GM12878 (cell line): ENCODE measurements around the gene HRH2. TPM values are rescaled to one million over a fixed set of nuclear protein-coding genes. Genes with fewer than 3 reads are reported as not detected.

Experiments
- ATAC-seq: fragments of 200-7000 bp; cut with Tn5 transposase; 3 replicates; pipeline ENCODE4 v1.9.1; 2020; ENCODE audit warnings: mild to moderate bottlenecking, moderate library complexity
- BruUV-seq: library from RNA; stranded (reverse); fragments of 400-500 nt; replicated peaks from 2 replicates; lab custom pipeline; 2021; lab: Mats Ljungman, UMichigan
- CTCF ChIA-PET: fragments of 300-600 bp; sonication (Branson Sonifier 250); formaldehyde crosslinking; extraction: SDS; loops from one replicate; lab custom pipeline; 2021; ENCODE audit warnings: inconsistent platforms; lab: Yijun Ruan, JAX
- POLR2A ChIA-PET: fragments of 350-600 bp; formaldehyde crosslinking; extraction: SDS; loops from one replicate; lab custom pipeline; 2021; ENCODE audit warnings: inconsistent platforms; lab: Charles Lee
- RAD21 ChIA-PET: fragments of 300-600 bp; sonication (Branson Sonifier 250); formaldehyde crosslinking; loops from one replicate; lab custom pipeline; 2023; ENCODE audit warnings: antibody characterized with exemption; ENCODE audit not compliant: unreplicated experiment; lab: Charles Lee
- SMC1A ChIA-PET: fragments of 300-600 bp; sonication (Branson Sonifier 250); formaldehyde crosslinking; loops from one replicate; lab custom pipeline; 2023; ENCODE audit not compliant: unreplicated experiment, uncharacterized antibody; lab: Charles Lee
- DNase-seq: peaks from one replicate; pipeline ENCODE4 v3.0.0-alpha.2; 2011; ENCODE audit warnings: low read depth, low spot score
- FAIRE-seq: peaks from 3 replicates; lab custom pipeline; 2011; peaks lifted over from hg19 to GRCh38; lab: Jason Lieb, UNC
- H2AFZ ChIP-seq: 2 replicates; pipeline ENCODE4 v1.6.0; 2011; ENCODE audit warnings: low read depth, low read length, control low read depth; ENCODE audit not compliant: control insufficient read depth
- H3K27ac ChIP-seq: 2 replicates; pipeline ENCODE4 v1.5.1; 2011; ENCODE audit warnings: control low read depth; ENCODE audit not compliant: control insufficient read depth, insufficient read depth
- H3K27me3 ChIP-seq, 2 experiments: replicated peaks in 1 of 2; 2 replicates each; pipeline versions ENCODE4 v1.6.0 to v1.6.1; 2011; ENCODE audit warnings: low read length in 1 of 2; ENCODE audit not compliant: control insufficient read depth in 2 of 2, insufficient read depth in 2 of 2
- H3K36me3 ChIP-seq, 2 experiments: 2 replicates each; pipeline ENCODE4 v1.5.1; 2011; ENCODE audit warnings: low read length in 1 of 2; ENCODE audit not compliant: control insufficient read depth in 2 of 2, insufficient read depth in 2 of 2
- H3K4me1 ChIP-seq: 2 replicates; pipeline ENCODE4 v1.6.1; 2011; ENCODE audit warnings: mild to moderate bottlenecking, low read length, moderate library complexity, mixed read lengths; ENCODE audit not compliant: control insufficient read depth, insufficient read depth
- H3K4me2 ChIP-seq: 2 replicates; pipeline ENCODE4 v1.6.0; 2011; ENCODE audit warnings: control low read depth; ENCODE audit not compliant: control insufficient read depth, insufficient read depth
- H3K4me3 ChIP-seq: fragments of 200-600 bp; sonication (generic); 2 replicates; pipeline ENCODE4 v1.5.1; 2016
- H3K79me2 ChIP-seq: 2 replicates; pipeline ENCODE4 v1.6.0; 2011; ENCODE audit warnings: low read length; ENCODE audit not compliant: control insufficient read depth, insufficient read depth
- H3K9ac ChIP-seq: 2 replicates; pipeline ENCODE4 v1.8.0; 2011; ENCODE audit warnings: low read length, control low read depth, mixed read lengths; ENCODE audit not compliant: control insufficient read depth, insufficient read depth
- H3K9me3 ChIP-seq: replicated peaks from 3 replicates; pipeline ENCODE4 v1.5.1; 2011; ENCODE audit warnings: mild to moderate bottlenecking, low read length; ENCODE audit not compliant: control insufficient read depth, insufficient read depth
- H4K20me1 ChIP-seq: 2 replicates; pipeline ENCODE4 v1.6.0; 2011; ENCODE audit not compliant: control insufficient read depth, insufficient read depth
- MYC ChIP-seq: IDR thresholded peaks from 2 replicates; pipeline ENCODE4 v1.6.1; 2011; ENCODE audit warnings: mild to moderate bottlenecking, low read length, moderate library complexity, inconsistent platforms; ENCODE audit not compliant: insufficient read depth, insufficient replicate concordance, insufficient read length, severe bottlenecking
- WGBS: methylation state at CpG from one replicate; pipeline ENCODE4 v1.1.6; 2016; ENCODE audit warnings: low lambda C conversion rate; ENCODE audit not compliant: insufficient replicate concordance, insufficient coverage; ENCODE audit errors: missing lambda C conversion rate; 5-methylcytosine and 5-hydroxymethylcytosine counted together
- in situ Hi-C: fragments of 300-500 bp; cut with MboI; formaldehyde crosslinking; loops from 9 replicates; pipeline ENCODE4 v1.14.3; 2018; ENCODE audit warnings: mixed read lengths
- intact Hi-C: fragments of 100-400 bp; cut with micrococcal nuclease; formaldehyde crosslinking; loops from one replicate; pipeline ENCODE4 v1.14.2; 2022; ENCODE audit not compliant: unreplicated experiment
- polyA plus RNA-seq, 11 experiments: library from polyadenylated mRNA; depleted of rRNA in 4 of 11; unstranded in 6 of 11; stranded (reverse) in 5 of 11; fragments of >200 nt; fragmentation: Nextera tagmentation in 4 of 11; fragmentation: Illumina TruSeq in 1 of 11; extraction: Ambion mirVana in 4 of 11; extraction: Trizol in 1 of 11; gene quantifications; 1 replicate in 1 of 11; 2 replicates in 10 of 11; pipeline versions ENCODE4 v1.2.1 to v1.2.3, GENCODE V29; 2011 to 2016; ENCODE audit warnings: inconsistent platforms in 2 of 11, missing spikeins in 2 of 11, low read depth in 1 of 11
- total RNA-seq, 4 experiments: library from RNA; depleted of rRNA in 3 of 4; stranded (reverse); fragments of >200 nt in 3 of 4; fragmentation: Illumina TruSeq in 1 of 4; extraction: Trizol in 1 of 4; gene quantifications; 2 replicates each; pipeline versions ENCODE4 v1.2.1 to v1.2.3, GENCODE V29; 2013 to 2021
- TF ChIP-seq, protein P1 (sequence below): IDR thresholded peaks from 2 replicates; pipeline ENCODE4 v1.6.1; 2012; ENCODE audit warnings: mild to moderate bottlenecking, low read depth, low read length

HRH2 gene
- total and polyA plus RNA-seq, 10 of the 15 experiments (the other 5 are each of a cell fraction or from before 2014, with no cell fraction given): 0.01 to 0.05 (median 0.03) TPM; not detected in 7

DNA sequence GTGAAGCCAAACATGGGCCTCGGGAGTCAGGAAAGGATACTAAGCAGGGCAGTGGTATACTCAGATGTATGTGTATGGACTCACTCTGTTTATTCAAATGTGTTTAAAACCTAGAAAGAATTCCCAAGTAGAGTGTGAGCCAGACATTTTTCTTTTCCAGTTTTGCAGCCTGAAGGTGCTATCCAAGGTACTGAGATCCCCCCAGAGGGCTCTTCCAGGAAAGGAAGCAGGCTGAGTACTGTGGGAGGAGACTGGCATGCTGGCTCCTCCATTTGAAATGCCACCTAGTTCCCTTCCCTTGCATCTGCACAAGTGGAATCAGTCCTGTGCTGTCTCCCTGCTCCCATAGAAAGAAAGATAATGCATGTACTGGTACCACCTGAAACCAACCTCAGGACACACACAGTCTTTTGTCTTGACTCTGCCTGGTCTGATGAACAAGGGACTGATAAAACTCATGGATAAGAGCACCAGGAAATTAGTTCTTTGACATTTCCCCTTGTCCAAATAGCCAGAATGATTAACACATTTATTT lies 85.9 kb downstream of the HRH2 start:
- ChIA-PET SMC1A (no interaction called here), RAD21 (no interaction called here), CTCF (no interaction called here), POLR2A (no interaction called here)
- Histone ChIP-seq H4K20me1 (no peaks in the 10 kb centered on the region), H3K27ac (no peak overlapping the region), H3K4me2 (no peak overlapping the region), H2AFZ (no peak overlapping the region), H3K79me2 (no peaks in the 10 kb centered on the region), H3K4me1 (no peaks in the 10 kb centered on the region), H3K36me3 (no peaks in the 10 kb centered on the region), H3K27me3 (peaks cover 0 to 3% of the 10 kb centered on the region in 2 experiments; a peak in 2 of 4 replicates), H3K9me3 (no peaks in the 10 kb centered on the region), H3K9ac (no peak overlapping the region), H3K4me3 (no peak overlapping the region)
- DNase-seq (no peak), ATAC-seq (no peak), FAIRE-seq (no peak)
- in situ Hi-C loops (loop anchor here (25.0 kb wide), 1 partner anchor 844 kb away; no protein-coding TSS in a partner anchor), intact Hi-C loops (no loop called here)
- WGBS: 0% methylated on average over 1 of the region's 1 CpG
- TF ChIP-seq, protein P1, sequence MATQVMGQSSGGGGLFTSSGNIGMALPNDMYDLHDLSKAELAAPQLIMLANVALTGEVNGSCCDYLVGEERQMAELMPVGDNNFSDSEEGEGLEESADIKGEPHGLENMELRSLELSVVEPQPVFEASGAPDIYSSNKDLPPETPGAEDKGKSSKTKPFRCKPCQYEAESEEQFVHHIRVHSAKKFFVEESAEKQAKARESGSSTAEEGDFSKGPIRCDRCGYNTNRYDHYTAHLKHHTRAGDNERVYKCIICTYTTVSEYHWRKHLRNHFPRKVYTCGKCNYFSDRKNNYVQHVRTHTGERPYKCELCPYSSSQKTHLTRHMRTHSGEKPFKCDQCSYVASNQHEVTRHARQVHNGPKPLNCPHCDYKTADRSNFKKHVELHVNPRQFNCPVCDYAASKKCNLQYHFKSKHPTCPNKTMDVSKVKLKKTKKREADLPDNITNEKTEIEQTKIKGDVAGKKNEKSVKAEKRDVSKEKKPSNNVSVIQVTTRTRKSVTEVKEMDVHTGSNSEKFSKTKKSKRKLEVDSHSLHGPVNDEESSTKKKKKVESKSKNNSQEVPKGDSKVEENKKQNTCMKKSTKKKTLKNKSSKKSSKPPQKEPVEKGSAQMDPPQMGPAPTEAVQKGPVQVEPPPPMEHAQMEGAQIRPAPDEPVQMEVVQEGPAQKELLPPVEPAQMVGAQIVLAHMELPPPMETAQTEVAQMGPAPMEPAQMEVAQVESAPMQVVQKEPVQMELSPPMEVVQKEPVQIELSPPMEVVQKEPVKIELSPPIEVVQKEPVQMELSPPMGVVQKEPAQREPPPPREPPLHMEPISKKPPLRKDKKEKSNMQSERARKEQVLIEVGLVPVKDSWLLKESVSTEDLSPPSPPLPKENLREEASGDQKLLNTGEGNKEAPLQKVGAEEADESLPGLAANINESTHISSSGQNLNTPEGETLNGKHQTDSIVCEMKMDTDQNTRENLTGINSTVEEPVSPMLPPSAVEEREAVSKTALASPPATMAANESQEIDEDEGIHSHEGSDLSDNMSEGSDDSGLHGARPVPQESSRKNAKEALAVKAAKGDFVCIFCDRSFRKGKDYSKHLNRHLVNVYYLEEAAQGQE: peak; percentile 70; the same call in 1 of the 2 replicates
- no peak for TF ChIP-seq MYC
- no TSS peak for BruUV-seq
